Naive B cell (primary cell): ENCODE measurements around the gene ESR2. TPM values are rescaled to one million over a fixed set of nuclear protein-coding genes. Genes with fewer than 3 reads are reported as not detected.
"Not testable (repeated sequence)": the region's sequence is repeated elsewhere in the genome, so short reads cannot be mapped to it uniquely, and the experiment has no call there.

ENCODE experiments used
- ATAC-seq, 2 donors: fragments of 150-1000 bp; cut with Tn5 transposase; 2 replicates each; pipeline ENCODE4 v1.10.0; 2021; ENCODE audit warnings: low read depth in 2 of 2, mild to moderate bottlenecking in 2 of 2, moderate library complexity in 2 of 2
- DNase-seq: peaks from one replicate; pipeline ENCODE4 v3.0.0; 2022
- H3K27ac Mint-ChIP-seq, 6 donors: one replicate each; pipeline ENCODE4 v1.8.0; 2020 to 2022; ENCODE audit warnings: mild to moderate bottlenecking in 6 of 6, mixed read lengths in 6 of 6, moderate library complexity in 5 of 6, inconsistent platforms in 2 of 6
- H3K27me3 Mint-ChIP-seq, 3 donors: one replicate each; pipeline ENCODE4 v1.8.0; 2021 to 2022; ENCODE audit warnings: mixed read lengths in 3 of 3, mild to moderate bottlenecking in 1 of 3
- H3K36me3 Mint-ChIP-seq, 2 donors: one replicate each; pipeline ENCODE4 v1.8.0; 2020 to 2022; ENCODE audit warnings: mixed read lengths in 2 of 2, inconsistent platforms in 1 of 2, mild to moderate bottlenecking in 1 of 2
- H3K4me1 Mint-ChIP-seq, 3 donors: one replicate each; pipeline ENCODE4 v1.8.0; 2020 to 2022; ENCODE audit warnings: mixed read lengths in 3 of 3, inconsistent platforms in 1 of 3, mild to moderate bottlenecking in 1 of 3, moderate library complexity in 1 of 3
- H3K4me3 Mint-ChIP-seq, 8 donors: one replicate each; pipeline ENCODE4 v1.8.0; 2020 to 2022; ENCODE audit warnings: mild to moderate bottlenecking in 8 of 8, mixed read lengths in 8 of 8, moderate library complexity in 8 of 8, inconsistent platforms in 2 of 8
- H3K9me3 Mint-ChIP-seq, 7 donors: one replicate each; pipeline ENCODE4 v1.8.0; 2020 to 2022; ENCODE audit warnings: mixed read lengths in 7 of 7, mild to moderate bottlenecking in 5 of 7, inconsistent platforms in 2 of 7, moderate library complexity in 1 of 7
- polyA plus RNA-seq, 6 donors: library from polyadenylated mRNA; unstranded; fragments of 300-500 nt; fragmentation: Illumina TruSeq; gene quantifications; one replicate each; pipeline ENCODE4 v1.2.3, GENCODE V29; 2021; ENCODE audit warnings: low read depth in 6 of 6

ESR2 gene
- polyA plus RNA-seq, 6 donors from 2014 or later, result 1.6 to 7.4 (median 3.2) TPM

GRCh38 chr14:64184103-64184729 is 110.0 kb downstream of the ESR2 start:
- peak overlapping the region in 4 of 6 donors; percentile 13 to 40 (median 20) for H3K27ac Mint-ChIP-seq
- peaks cover 0 to 10% of the 10 kb centered on the region in 2 donors for H3K36me3 Mint-ChIP-seq
- peaks cover 0 to 8% (median 0%) of the 10 kb centered on the region in 3 donors for H3K4me1 Mint-ChIP-seq
- no peaks in the 10 kb centered on the region for H3K27me3 Mint-ChIP-seq
- peaks cover 0 to 2% (median 0%) of the 10 kb centered on the region in 7 donors for H3K9me3 Mint-ChIP-seq
- no peak overlapping the region for H3K4me3 Mint-ChIP-seq
- no peak for ATAC-seq
- no peak for DNase-seq

GRCh38 chr14:64182908-64183307 is 111.3 kb downstream of the ESR2 start:
- not testable (repeated sequence) for H3K4me1 Mint-ChIP-seq, ATAC-seq, H3K4me3 Mint-ChIP-seq, DNase-seq, H3K9me3 Mint-ChIP-seq, H3K27me3 Mint-ChIP-seq
- peak overlapping the region in 2 of 6 donors; percentile 42 to 63 for H3K27ac Mint-ChIP-seq
- peaks cover 0 to 10% of the 10 kb centered on the region in 2 donors for H3K36me3 Mint-ChIP-seq

- no peak overlapping the region for H3K4me3 Mint-ChIP-seq
- H3K9me3 Mint-ChIP-seq, result no peaks in the 10 kb centered on the region
- H3K27me3 Mint-ChIP-seq, result no peaks in the 10 kb centered on the region
- no peak for DNase-seq
- H3K27ac Mint-ChIP-seq, result peak overlapping the region in 1 of 6 donors; percentile 10
- H3K4me1 Mint-ChIP-seq, result peaks cover 0 to 4% (median 0%) of the 10 kb centered on the region in 3 donors
- peaks cover 0 to 6% of the 10 kb centered on the region in 2 donors for H3K36me3 Mint-ChIP-seq
- no peak for ATAC-seq
Measured at GRCh38 chr14:64178814-64179213, 115.4 kb downstream of the ESR2 start.

GRCh38 chr14:64176330-64176729 is 117.8 kb downstream of the ESR2 start:
- Mint-ChIP-seq H3K4me1 (peaks cover 0 to 7% (median 3%) of the 10 kb centered on the region in 3 donors), H3K4me3 (no peak overlapping the region), H3K27me3 (no peaks in the 10 kb centered on the region), H3K36me3 (peaks cover 0 to 6% of the 10 kb centered on the region in 2 donors), H3K9me3 (no peaks in the 10 kb centered on the region), H3K27ac (peak overlapping the region in 1 of 6 donors; percentile 69)
- no peak for ATAC-seq
- no peak for DNase-seq

- Mint-ChIP-seq H3K4me1 (peaks cover 4 to 13% (median 5%) of the 10 kb centered on the region in 3 donors), H3K27ac (peak overlapping the region in 2 of 6 donors; percentile 15 to 49), H3K4me3 (no peak overlapping the region), H3K27me3 (no peaks in the 10 kb centered on the region), H3K9me3 (no peaks in the 10 kb centered on the region), H3K36me3 (peaks cover 0 to 6% of the 10 kb centered on the region in 2 donors)
- ATAC-seq, result no peak
- DNase-seq, result no peak
Measured at GRCh38 chr14:64174922-64175782, 119.0 kb downstream of the ESR2 start.

GRCh38 chr14:64170181-64170580 is 124.0 kb downstream of the ESR2 start:
- peak; percentile 88 to 97 for ATAC-seq
- Mint-ChIP-seq H3K4me1 (peaks cover 4 to 21% (median 5%) of the 10 kb centered on the region in 3 donors), H3K4me3 (peak overlapping the region in 2 of 8 donors; percentile 7 to 53), H3K9me3 (no peaks in the 10 kb centered on the region), H3K27ac (peak overlapping the region in 4 of 6 donors; percentile 4 to 90 (median 62)), H3K27me3 (no peaks in the 10 kb centered on the region), H3K36me3 (no peaks in the 10 kb centered on the region)
- peak; percentile 24 for DNase-seq

GRCh38 chr14:64159588-64159987 is 134.6 kb downstream of the ESR2 start:
- Mint-ChIP-seq H3K4me1 (peaks cover 5 to 18% (median 7%) of the 10 kb centered on the region in 3 donors), H3K36me3 (no peaks in the 10 kb centered on the region), H3K9me3 (no peaks in the 10 kb centered on the region), H3K27ac (peak overlapping the region in 4 of 6 donors; percentile 16 to 66 (median 38)), H3K27me3 (no peaks in the 10 kb centered on the region), H3K4me3 (no peak overlapping the region)
- ATAC-seq (peak; percentile 61 to 62), DNase-seq (peak; percentile 46)

- ATAC-seq (no peak), DNase-seq (no peak)
- no peaks in the 10 kb centered on the region for H3K36me3 Mint-ChIP-seq
- H3K4me3 Mint-ChIP-seq, result no peak overlapping the region
- H3K4me1 Mint-ChIP-seq, result peaks cover 5 to 18% (median 7%) of the 10 kb centered on the region in 3 donors
- peak overlapping the region in 1 of 6 donors; percentile 74 for H3K27ac Mint-ChIP-seq
- H3K9me3 Mint-ChIP-seq, result no peaks in the 10 kb centered on the region
- no peaks in the 10 kb centered on the region for H3K27me3 Mint-ChIP-seq
Measured at GRCh38 chr14:64158608-64159007, 135.6 kb downstream of the ESR2 start.

GRCh38 chr14:64149921-64150320 is 144.2 kb downstream of the ESR2 start:
- no peaks in the 10 kb centered on the region for H3K4me1 Mint-ChIP-seq
- ATAC-seq, result no peak
- H3K27ac Mint-ChIP-seq, result peak overlapping the region in 1 of 6 donors; percentile 54
- peaks cover 0 to 5% of the 10 kb centered on the region in 2 donors for H3K36me3 Mint-ChIP-seq
- H3K9me3 Mint-ChIP-seq, result no peaks in the 10 kb centered on the region
- no peak for DNase-seq
- H3K4me3 Mint-ChIP-seq, result no peak overlapping the region
- H3K27me3 Mint-ChIP-seq, result no peaks in the 10 kb centered on the region

- Mint-ChIP-seq H3K27me3 (no peaks in the 10 kb centered on the region), H3K36me3 (peaks cover 0 to 1% of the 10 kb centered on the region in 2 donors), H3K4me1 (no peaks in the 10 kb centered on the region), H3K4me3 (no peak overlapping the region), H3K9me3 (no peaks in the 10 kb centered on the region), H3K27ac (no peak overlapping the region)
- ATAC-seq (no peak), DNase-seq (no peak)
Measured at GRCh38 chr14:64147126-64147790, 146.9 kb downstream of the ESR2 start.

GRCh38 chr14:64137657-64138290 is 156.4 kb downstream of the ESR2 start:
- no peaks in the 10 kb centered on the region for H3K4me1 Mint-ChIP-seq
- ATAC-seq, result no peak
- H3K27me3 Mint-ChIP-seq, result no peaks in the 10 kb centered on the region
- H3K27ac Mint-ChIP-seq, result peak overlapping the region in 2 of 6 donors; percentile 9 to 66
- DNase-seq, result no peak
- no peaks in the 10 kb centered on the region for H3K9me3 Mint-ChIP-seq
- peaks cover 0 to 6% of the 10 kb centered on the region in 2 donors for H3K36me3 Mint-ChIP-seq
- H3K4me3 Mint-ChIP-seq, result no peak overlapping the region

GRCh38 chr14:64126548-64126947 is 167.6 kb downstream of the ESR2 start:
- ATAC-seq (no peak), DNase-seq (no peak)
- Mint-ChIP-seq H3K9me3 (no peaks in the 10 kb centered on the region), H3K4me1 (no peaks in the 10 kb centered on the region), H3K27me3 (no peaks in the 10 kb centered on the region), H3K36me3 (peaks cover 0 to 26% of the 10 kb centered on the region in 2 donors), H3K27ac (no peak overlapping the region), H3K4me3 (peak overlapping the region in 1 of 8 donors; percentile 55)

GRCh38 chr14:64125270-64125669 is 168.9 kb downstream of the ESR2 start:
- H3K36me3 Mint-ChIP-seq, result peaks cover 0 to 26% of the 10 kb centered on the region in 2 donors
- no peak overlapping the region for H3K4me3 Mint-ChIP-seq

More at GRCh38 chr14:64125270-64125669, 168.9 kb downstream of the ESR2 start:
- Mint-ChIP-seq H3K4me1 (no peaks in the 10 kb centered on the region), H3K27me3 (no peaks in the 10 kb centered on the region), H3K9me3 (no peaks in the 10 kb centered on the region), H3K27ac (no peak overlapping the region)
- DNase-seq, result no peak
- ATAC-seq, result no peak
